Measurements from ENCODE around the gene EPHA4.

The EPHA4 gene

DNA sequence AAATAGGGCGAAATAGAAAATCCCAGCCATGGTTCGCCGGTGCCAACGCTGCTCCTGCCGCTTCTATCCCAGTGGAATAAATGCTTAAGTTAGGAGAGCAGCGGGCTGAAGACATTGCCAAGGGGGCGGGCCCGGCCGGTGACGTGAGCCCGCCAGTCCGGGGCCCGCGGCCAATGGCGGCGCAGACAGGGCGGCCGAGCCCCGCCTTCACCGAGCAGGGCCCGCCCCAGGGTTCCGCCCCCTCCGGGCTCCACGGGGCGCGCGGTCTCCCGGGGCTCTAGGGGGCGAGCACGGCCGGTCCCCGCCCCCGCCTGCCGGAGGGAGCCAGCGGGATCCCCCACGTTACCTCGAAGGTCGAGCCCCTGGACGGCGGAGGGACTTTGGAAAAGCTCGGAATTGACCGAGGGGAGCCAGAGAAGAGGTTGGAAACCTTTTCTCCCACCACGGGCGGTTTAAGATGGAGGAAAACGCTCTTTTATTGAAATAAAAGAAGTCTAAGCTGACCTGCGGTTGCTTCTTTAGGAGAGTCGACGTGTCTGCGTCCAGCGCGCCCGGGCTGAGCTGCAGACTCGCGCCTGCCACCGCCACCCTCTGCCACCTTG lies at the start of gene EPHA4:
Gene EPHA4 (minus strand): TSS at position 86 of the 602 bp plus-strand sequence. CDS start 56 bp downstream, at position 30.
- no peak for DNase-seq (ENCODE audit: low read depth, low spot score)

DNA sequence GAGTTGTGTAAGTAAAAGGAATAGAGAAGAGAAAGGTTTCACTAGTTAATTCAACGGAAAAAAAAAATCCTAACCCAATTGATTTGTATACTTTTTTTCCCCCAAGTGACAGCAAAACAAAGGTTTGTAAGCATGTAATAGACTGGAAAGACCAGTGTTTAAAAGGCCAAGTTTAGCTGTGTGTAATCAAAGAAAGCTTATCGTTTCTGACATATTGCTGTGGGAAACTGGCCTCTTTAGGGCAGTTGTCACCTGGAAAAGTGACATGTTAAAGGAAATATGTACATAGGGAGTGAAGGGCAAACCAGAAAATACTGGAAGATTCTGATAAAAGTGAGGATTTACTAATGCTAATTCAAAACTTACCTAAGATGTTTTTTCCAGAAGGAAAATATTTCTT lies 45.9 kb upstream of the EPHA4 start:
- DNase-seq (ENCODE audit: low read depth, low spot score) = no peak

GRCh38 chr2:221616561-221616960 lies 44.5 kb upstream of the EPHA4 start:
- no peak for DNase-seq (ENCODE audit: low read depth, low spot score)

DNA sequence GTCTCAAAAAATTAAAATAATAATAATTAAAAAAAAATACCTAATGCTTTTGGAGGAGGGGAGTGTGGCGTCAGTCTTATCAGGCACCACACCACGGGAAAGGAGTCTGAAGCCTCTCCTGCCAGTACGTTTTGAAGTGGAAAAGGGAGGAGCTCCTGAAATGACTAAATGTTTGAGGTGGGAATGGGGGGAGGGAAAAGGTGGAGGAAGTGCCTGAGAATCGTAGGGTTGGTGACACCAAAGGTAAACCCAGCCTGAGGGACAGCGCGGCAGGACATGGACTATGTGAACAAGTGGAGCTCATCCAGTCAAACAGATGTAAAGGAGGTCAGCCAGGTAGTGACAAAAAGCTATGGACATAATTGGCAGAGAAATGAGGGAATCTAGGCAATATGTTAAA lies 42.2 kb upstream of the EPHA4 start:
- DNase-seq (ENCODE audit: low read depth, low spot score) = no peak

GRCh38 chr2:221612800-221613199 lies 40.7 kb upstream of the EPHA4 start:
- no peak for DNase-seq (ENCODE audit: low read depth, low spot score)

- no peak for DNase-seq (ENCODE audit: low read depth, low spot score)
Measured at GRCh38 chr2:221612161-221612560, 40.1 kb upstream of the EPHA4 start.

- no peak for DNase-seq (ENCODE audit: low read depth, low spot score)
Measured at GRCh38 chr2:221610675-221611074, 38.6 kb upstream of the EPHA4 start.

GRCh38 chr2:221610255-221610654 lies 38.2 kb upstream of the EPHA4 start:
- no peak for DNase-seq (ENCODE audit: low read depth, low spot score)

GRCh38 chr2:221608442-221608841 lies 36.3 kb upstream of the EPHA4 start:
- DNase-seq (ENCODE audit: low read depth, low spot score) = no peak

GRCh38 chr2:221606424-221606823 lies 34.3 kb upstream of the EPHA4 start:
- peak; percentile 17 for DNase-seq (ENCODE audit: low read depth, low spot score)

GRCh38 chr2:221605751-221606240 lies 33.7 kb upstream of the EPHA4 start:
- DNase-seq (ENCODE audit: low read depth, low spot score) = no peak

- DNase-seq (ENCODE audit: low read depth, low spot score) = no peak
Measured at GRCh38 chr2:221602938-221603337, 30.8 kb upstream of the EPHA4 start.

DNA sequence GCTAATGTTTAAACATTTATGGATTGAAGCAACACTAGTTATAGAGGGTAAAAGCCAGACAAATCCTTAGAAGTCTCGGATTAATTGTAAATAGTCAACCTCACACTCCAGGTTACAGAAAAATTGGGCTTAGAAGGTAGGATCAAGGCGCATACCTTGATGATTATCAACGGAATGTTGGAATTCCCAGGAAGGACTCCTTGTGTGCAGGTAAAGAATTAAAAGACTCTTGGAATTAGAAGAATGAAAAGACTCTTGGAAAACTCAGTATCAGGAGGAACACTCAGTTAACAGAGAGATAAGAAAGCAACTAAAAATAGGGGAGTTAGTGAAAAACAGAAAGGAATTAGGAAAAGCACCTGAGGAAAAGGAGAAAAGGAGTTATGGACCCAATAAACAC lies 29.3 kb upstream of the EPHA4 start:
- DNase-seq (ENCODE audit: low read depth, low spot score) = no peak

DNA sequence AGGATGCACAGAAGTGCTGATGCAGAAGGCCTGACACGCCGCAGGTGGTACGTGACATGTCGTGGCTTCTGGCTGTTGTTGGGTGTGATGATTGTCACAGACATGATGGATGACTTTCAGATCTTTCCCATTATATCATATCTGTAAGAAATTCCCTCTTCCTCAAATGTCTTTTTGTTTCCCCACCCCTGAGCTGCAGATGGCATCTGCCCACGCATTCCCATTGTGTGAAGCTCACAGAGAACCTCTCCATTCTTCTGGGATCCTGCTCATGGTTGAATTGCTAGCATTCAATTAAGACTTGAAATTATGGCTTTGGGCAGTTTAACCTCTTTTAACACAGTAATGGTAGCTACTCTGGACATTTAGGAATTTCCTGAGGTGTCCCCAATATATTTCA lies 28.3 kb upstream of the EPHA4 start:
- DNase-seq (ENCODE audit: low read depth, low spot score) = no peak

- DNase-seq (ENCODE audit: low read depth, low spot score) = no peak
Measured at GRCh38 chr2:221596192-221596591, 24.1 kb upstream of the EPHA4 start.

DNA sequence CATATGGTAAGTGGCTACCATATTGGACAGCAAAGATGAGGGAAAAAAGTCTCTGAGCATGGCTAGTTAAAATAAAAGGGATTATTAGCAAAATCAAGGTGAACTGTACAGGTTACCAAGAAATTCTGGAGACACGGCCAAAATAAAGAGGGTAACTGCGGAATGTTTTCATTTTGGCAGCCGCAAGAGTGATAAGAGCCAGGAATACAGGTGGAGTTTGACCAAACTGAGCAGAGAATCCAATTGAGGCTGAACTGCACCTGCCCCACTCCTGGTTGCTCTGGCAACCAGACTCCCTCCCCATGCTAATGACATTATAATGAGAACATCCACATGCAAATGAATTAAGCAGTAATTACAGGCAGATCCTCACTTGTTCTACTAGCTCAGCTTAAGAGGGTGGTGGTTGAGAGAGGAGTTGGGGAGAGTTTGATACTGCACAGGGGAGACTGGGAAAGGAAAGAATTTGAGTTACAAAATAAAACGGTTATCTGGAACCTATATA lies 18.8 kb upstream of the EPHA4 start:
- DNase-seq (ENCODE audit: low read depth, low spot score) = no peak

DNA sequence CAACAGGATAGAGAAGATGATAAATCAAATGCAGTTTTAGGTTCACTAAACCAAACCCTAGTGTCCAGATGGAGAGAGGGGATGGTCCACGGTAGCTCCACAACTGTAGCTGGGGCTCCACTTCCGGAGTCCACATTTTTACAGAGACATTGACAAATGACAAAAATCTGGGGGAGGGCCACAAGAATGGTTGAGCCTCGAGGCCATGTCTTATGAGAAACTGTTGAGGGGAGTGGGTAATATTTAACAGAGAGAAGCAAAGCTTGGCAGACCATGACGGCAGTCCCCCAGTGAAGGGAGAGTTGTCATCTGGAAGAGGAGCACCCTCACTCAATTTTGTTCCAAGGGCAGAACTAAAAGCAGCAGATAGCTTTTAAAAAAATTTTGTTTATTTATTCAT lies 17.6 kb upstream of the EPHA4 start:
- no peak for DNase-seq (ENCODE audit: low read depth, low spot score)

DNA sequence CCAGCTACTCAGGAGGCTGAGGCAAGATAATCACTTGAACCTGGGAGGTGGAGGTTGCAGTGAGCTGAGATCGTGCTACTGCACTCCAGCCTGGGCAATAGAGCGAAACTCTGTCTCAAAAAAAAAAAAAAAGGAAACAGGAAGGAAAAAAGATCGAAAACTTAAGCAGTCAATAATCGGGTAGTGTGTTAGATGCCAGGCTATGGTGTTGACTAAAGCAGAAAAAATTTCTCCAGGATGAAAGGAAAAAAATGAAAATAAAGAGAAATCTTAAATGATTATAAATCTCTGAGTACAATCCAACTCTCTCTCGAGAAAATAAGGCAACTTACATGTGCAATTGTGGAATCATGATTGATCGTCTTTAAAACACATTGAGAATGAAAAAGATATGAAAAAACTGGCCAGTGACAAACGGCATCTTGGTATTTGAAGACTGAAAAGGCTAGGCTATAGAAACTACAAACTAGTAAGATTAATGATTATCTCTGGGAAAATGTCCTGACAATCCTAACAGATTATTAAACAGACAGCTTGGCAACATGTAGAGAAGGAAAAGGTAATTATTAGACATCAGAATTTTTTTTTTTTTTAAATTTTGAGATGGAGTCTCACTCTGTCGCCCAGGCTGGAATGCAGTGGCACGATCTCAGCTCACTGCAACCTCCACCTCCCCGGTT lies 16.3 kb upstream of the EPHA4 start:
- no peak for DNase-seq (ENCODE audit: low read depth, low spot score)

- DNase-seq (ENCODE audit: low read depth, low spot score) = no peak
Measured at GRCh38 chr2:221581986-221582385, 9.9 kb upstream of the EPHA4 start.

DNA sequence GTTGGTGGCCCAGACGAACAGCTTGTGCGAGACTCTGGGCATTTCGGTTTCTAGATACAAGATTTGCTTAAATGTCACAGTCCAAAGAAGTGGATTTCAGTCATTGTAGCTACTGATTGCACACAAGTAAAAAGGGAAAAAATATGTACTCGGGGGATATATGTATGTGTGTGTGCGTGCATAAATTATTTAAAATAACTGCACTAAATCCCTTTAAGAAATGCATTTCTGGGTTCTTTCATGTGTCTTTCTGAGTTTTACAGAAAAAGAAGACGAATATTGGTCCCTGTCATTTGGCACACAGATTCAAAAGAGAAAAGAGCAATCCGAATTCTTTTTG lies 2.1 kb upstream of the EPHA4 start:
- DNase-seq (ENCODE audit: low read depth, low spot score) = no peak

DNA sequence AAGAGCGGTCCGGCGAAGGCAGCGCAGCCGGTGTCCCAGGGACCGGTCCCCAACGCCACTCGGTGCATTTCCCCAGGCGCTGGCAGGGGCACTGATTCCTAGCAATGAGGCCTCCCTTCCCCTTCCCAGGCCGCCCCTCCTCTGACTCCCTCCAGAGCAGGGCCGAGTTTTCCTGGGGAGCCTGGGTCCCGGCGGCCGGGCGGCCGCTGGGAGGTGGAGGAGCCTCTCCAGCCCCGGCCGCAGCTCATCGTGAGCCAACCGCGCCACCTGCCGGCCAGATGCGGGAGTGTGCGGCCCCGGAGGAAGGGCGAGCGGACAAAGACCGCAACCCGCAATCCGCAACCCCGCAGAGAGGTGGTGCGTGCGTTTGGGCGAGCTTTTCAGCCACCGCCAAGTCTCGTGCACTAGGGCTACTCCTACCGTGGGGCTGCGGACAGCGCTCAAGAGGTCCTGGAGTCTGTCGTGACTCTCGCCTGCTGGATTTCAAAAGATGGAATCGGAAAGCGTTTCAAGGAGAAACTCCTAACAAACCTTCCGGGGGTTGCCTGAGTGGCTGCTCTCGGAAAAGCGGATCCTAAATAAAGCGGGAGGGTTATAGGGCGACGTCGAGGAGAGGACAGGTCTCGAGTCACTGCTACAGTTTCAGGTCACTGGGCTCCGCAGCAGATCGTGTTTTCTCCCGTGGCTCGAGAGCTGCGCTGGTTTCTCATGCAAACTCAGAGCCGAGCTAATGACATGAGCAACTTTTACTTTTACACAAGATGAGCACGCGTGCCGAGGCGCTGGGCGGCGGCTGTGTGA lies 1.5 kb upstream of the EPHA4 start:
- DNase-seq (ENCODE audit: low read depth, low spot score) = no peak

DNA sequence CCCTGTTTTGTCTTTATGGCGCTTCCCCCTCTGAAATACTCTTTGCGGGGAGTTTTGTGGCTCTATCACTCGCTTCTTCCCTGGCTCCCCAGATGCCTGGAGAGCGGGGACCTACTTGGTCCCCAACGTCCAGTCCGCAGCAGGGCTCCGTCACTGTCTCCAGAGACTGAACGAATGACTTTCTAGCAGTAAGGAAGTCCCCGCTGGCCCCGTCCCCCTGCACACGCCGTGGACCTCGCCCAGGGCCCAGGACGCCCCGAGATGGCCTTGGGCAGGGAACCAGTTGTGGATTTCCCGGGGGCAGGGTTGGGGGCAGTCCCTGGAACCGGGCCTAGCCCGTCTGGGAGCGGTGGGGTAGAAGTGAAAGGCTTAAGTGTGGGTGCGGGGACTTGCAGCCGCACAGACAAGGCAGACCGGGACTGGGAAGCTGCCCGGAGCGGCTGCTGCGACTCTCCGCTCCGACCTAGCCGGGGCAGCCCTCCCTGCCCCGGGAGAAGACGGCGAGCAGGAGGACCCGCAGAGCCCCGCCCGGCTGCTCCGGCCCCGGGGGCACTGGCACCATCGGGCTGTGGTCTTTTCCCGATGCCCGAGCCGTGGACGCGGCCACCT lies 821 bp upstream of the EPHA4 start:
- no peak for DNase-seq (ENCODE audit: low read depth, low spot score)
